Ovary (tissue), 3 donors: ENCODE results near the gene MRTFA.

Source experiments
- POLR2A ChIP-seq: fragments of 450-650 bp; IDR thresholded peaks from one replicate; pipeline ENCODE4 v1.6.1; 2017; ENCODE audit warnings: antibody characterized with exemption, mild to moderate bottlenecking, moderate library complexity
- TF ChIP-seq, protein P1 (sequence below), 3 donors: fragments of 450-650 bp in 2 of 3; fragments of 200-600 bp in 1 of 3; IDR thresholded peaks; one replicate each; pipeline versions ENCODE4 v1.5.1 to v1.8.0; 2016 to 2022; ENCODE audit warnings: antibody characterized with exemption in 3 of 3, mild to moderate bottlenecking in 1 of 3
- donor health status: DM: no; HTN: no; CAD: no.

DNA sequence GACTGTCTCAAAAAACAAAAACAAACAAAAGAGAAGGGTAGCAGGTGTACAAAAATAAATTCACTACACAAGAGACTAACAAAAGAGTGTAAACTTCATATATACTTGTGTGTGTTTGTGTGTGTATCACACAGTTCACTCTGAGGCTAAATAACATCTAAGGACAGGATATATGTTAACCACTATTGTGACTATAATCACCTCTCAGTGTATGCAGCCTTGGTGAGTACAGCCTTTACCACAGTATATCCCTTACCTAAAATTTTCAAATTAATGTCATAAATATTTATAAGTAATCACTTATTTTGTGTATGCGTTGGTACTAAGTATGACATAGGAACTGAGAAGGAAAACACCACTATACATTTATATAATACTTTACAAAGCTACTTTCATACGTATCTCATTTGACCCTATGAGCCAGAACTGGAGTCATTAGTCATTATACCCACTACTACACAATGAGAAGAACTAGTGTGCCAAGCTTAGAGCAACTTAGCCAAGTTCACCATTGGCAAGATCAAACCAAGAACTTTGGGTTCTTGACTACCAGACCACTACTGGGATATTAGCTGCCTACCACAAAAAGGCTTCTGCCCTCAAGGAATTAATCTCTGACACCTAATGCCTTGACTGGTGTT, 149.4 kb downstream of the MRTFA start:
- TF ChIP-seq, protein P1, sequence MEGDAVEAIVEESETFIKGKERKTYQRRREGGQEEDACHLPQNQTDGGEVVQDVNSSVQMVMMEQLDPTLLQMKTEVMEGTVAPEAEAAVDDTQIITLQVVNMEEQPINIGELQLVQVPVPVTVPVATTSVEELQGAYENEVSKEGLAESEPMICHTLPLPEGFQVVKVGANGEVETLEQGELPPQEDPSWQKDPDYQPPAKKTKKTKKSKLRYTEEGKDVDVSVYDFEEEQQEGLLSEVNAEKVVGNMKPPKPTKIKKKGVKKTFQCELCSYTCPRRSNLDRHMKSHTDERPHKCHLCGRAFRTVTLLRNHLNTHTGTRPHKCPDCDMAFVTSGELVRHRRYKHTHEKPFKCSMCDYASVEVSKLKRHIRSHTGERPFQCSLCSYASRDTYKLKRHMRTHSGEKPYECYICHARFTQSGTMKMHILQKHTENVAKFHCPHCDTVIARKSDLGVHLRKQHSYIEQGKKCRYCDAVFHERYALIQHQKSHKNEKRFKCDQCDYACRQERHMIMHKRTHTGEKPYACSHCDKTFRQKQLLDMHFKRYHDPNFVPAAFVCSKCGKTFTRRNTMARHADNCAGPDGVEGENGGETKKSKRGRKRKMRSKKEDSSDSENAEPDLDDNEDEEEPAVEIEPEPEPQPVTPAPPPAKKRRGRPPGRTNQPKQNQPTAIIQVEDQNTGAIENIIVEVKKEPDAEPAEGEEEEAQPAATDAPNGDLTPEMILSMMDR (IDR thresholded peaks at IDR 0.05): no peak
- no peak for TF ChIP-seq POLR2A
